IPS-18a (cell line): ENCODE data around the gene SEL1L.
"Not testable (repeated sequence)": the region's sequence is repeated elsewhere in the genome, so short reads cannot be mapped to it uniquely, and the experiment has no call there.

ENCODE experiments used
- H3K27ac ChIP-seq: one replicate; pipeline ENCODE4 v1.5.1; 2013; ENCODE audit warnings: low read length
- H3K27me3 ChIP-seq: one replicate; pipeline ENCODE4 v1.6.1; 2013; ENCODE audit warnings: mild to moderate bottlenecking, low read length; ENCODE audit not compliant: control insufficient read depth, insufficient read depth
- H3K36me3 ChIP-seq: one replicate; pipeline ENCODE4 v1.6.1; 2013; ENCODE audit warnings: low read depth, low read length; ENCODE audit not compliant: control insufficient read depth
- H3K4me1 ChIP-seq: one replicate; pipeline ENCODE4 v1.6.1; 2013; ENCODE audit warnings: low read depth, low read length; ENCODE audit not compliant: control insufficient read depth
- H3K4me3 ChIP-seq: one replicate; pipeline ENCODE4 v1.5.1; 2013; ENCODE audit warnings: low read length
- H3K9ac ChIP-seq: one replicate; pipeline ENCODE4 v1.6.1; 2013; ENCODE audit warnings: mild to moderate bottlenecking, low read length, moderate library complexity
- H3K9me3 ChIP-seq: one replicate; pipeline ENCODE4 v1.6.1; 2013; ENCODE audit warnings: low read depth, low read length; ENCODE audit not compliant: control insufficient read depth

Gene SEL1L

GRCh38 chr14:81523616-81524015 is 10.0 kb downstream of the SEL1L start:
- Histone ChIP-seq H3K27ac (no peak overlapping the region), H3K4me1 (no peaks in the 10 kb centered on the region), H3K36me3 (peaks cover 33% of the 10 kb centered on the region), H3K9me3 (no peaks in the 10 kb centered on the region), H3K4me3 (no peak overlapping the region), H3K9ac (no peak overlapping the region), H3K27me3 (no peaks in the 10 kb centered on the region)

DNA sequence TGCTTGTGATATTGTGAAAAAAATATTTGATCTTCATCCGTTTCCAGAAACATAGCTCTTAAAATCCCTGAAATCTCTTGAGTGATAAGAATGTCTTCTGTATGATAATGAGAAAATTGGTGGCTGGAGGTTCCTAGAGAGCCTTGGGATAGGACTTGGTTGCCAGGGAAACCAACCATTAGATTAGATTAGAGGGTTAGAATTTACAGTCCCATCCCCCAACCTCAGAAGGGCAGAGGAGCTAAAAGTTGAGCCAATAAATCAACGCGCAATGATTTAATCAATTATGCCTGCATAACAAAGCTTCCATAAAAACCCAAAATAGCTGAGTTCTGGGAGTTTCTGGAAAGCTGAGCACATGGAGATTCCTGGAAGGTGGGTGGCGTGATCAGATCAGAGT is 10.6 kb downstream of the SEL1L start:
- Histone ChIP-seq H3K27me3 (no peaks in the 10 kb centered on the region), H3K9ac (no peak overlapping the region), H3K27ac (no peak overlapping the region), H3K36me3 (peaks cover 33% of the 10 kb centered on the region), H3K9me3 (no peaks in the 10 kb centered on the region), H3K4me3 (no peak overlapping the region), H3K4me1 (no peaks in the 10 kb centered on the region)

DNA sequence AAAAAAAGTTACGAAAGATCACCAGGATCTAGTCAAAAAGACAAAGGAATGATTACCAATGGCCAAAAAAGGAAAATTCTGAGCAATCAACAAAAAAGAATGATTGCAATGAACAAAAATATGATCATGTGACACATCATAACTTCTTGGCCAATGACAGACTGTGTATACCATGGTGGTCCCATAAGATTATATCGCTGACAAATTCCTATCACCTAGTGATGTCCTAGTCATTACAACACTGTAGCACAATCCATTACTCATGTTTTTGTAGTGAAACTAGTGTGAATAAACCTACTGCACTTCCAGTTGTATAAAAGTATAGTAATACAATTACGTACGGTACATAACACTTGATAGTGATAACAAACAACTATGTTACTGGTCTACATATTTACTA is 12.3 kb downstream of the SEL1L start:
- Histone ChIP-seq H3K4me3 (no peak overlapping the region), H3K27ac (no peak overlapping the region), H3K27me3 (no peaks in the 10 kb centered on the region), H3K4me1 (peaks cover 5% of the 10 kb centered on the region), H3K36me3 (peaks cover 26% of the 10 kb centered on the region), H3K9ac (no peak overlapping the region), H3K9me3 (no peaks in the 10 kb centered on the region)

DNA sequence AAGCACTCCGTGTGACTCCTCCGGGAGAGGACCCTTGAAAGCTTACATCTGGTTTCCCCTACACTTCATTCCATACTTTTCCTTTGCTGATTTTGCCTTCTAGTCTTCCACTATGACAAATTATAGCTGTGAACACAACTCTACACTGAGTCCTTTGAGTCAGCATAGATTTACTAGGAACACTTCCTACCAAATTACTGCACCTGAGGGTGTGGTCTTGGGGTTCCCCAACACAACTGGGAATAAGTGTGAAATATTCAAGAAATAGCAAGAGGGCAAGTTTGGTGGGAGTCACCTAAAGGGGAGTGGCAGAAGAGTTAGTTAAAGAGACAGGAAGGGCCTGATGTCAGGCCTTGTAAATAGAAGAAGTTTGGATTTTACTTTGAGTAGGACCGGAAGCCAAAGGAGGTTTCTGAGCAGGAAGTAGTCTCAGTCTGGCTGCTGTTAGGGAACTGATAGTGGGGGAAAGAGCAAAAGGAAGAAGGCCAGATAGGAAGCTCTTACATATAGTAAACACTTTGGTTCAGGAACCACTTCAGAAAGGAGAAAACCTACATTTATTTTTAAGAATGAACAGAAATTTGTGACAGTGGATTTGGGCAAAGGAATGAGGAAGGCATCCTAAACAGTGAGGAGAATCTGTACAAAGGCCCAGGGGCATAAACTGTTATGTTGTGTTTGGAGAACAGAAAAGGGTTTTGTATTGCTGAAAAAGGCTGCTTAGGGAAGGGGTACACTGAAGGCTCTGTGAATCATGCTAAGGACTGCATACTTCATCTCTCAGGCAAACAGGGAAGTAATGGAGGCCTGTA is 14.2 kb downstream of the SEL1L start:
- Histone ChIP-seq H3K27ac (no peak overlapping the region), H3K36me3 (peaks cover 23% of the 10 kb centered on the region), H3K4me1 (peaks cover 5% of the 10 kb centered on the region), H3K4me3 (no peak overlapping the region), H3K9ac (no peak overlapping the region), H3K9me3 (no peaks in the 10 kb centered on the region), H3K27me3 (no peaks in the 10 kb centered on the region)

DNA sequence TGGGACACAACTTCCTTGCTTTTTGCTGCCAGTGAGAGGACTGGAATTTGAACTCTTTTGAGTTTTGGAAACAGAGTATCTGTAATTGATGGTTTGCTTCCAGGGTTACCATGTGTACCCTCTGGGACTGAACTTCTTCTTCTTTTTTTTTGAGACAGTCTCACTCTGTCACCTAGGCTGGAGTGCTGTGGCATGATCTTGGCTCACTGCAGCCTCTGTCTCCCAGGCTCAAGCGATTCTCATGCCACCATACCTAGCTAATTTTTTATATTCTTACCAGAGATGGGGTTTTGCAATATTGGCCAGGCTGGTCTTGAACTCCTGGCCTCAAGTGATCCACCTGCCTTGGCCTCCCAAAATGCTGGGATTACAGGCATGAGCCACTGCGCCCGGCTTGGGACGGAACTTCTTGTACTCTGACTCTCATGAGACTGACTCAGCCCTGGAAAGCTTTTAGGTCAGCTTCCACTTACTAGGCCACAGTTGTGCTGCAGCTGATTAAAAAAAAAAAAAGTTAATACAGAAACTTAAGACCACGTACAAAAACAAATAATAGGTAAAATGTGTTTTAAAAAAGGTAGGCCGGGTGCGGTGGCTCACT is 15.8 kb downstream of the SEL1L start:
- no peak overlapping the region for H3K27ac ChIP-seq
- no peak overlapping the region for H3K9ac ChIP-seq
- no peaks in the 10 kb centered on the region for H3K27me3 ChIP-seq
- no peak overlapping the region for H3K4me3 ChIP-seq
- peaks cover 5% of the 10 kb centered on the region for H3K4me1 ChIP-seq
- no peaks in the 10 kb centered on the region for H3K9me3 ChIP-seq
- H3K36me3 ChIP-seq, result peaks cover 15% of the 10 kb centered on the region

- H3K4me1 ChIP-seq, result peaks cover 5% of the 10 kb centered on the region
- H3K27ac ChIP-seq, result peak overlapping the region; percentile 24
- H3K4me3 ChIP-seq, result no peak overlapping the region
- no peaks in the 10 kb centered on the region for H3K9me3 ChIP-seq
- H3K9ac ChIP-seq, result peak overlapping the region; percentile 32
- H3K27me3 ChIP-seq, result no peaks in the 10 kb centered on the region
- peaks cover 8% of the 10 kb centered on the region for H3K36me3 ChIP-seq
Measured at GRCh38 chr14:81516986-81517797, 16.5 kb downstream of the SEL1L start.

- not testable (repeated sequence) for H3K27ac ChIP-seq, H3K4me1 ChIP-seq, H3K27me3 ChIP-seq, H3K9me3 ChIP-seq, H3K36me3 ChIP-seq, H3K4me3 ChIP-seq, H3K9ac ChIP-seq
Measured at GRCh38 chr14:81515927-81516326, 17.7 kb downstream of the SEL1L start.

DNA sequence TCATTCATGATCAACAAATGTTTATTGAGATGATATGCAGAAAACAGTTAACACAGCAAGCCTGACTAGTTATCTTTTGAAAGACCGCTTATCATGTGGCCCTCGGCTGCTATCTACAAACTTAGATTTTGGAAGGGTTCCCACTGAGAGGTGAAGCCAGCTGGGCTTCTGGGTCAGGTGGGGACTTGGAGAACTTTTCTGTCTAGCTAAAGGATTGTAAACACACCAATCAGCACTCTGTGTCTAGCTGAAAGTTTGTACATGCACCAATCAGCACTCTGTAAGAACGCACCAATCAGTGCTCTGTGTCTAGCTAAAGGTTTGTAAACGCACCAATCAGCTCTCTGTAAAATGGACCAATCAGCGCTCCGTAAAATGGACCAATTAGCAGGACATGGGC is 20.8 kb downstream of the SEL1L start:
- H3K9ac ChIP-seq, H3K36me3 ChIP-seq, H3K27me3 ChIP-seq, H3K27ac ChIP-seq, H3K4me3 ChIP-seq, H3K9me3 ChIP-seq, H3K4me1 ChIP-seq: not testable (repeated sequence)

GRCh38 chr14:81511111-81511904 is 22.3 kb downstream of the SEL1L start:
- H3K36me3 ChIP-seq, result no peaks in the 10 kb centered on the region

GRCh38 chr14:81509838-81510452 is 23.7 kb downstream of the SEL1L start:
- no peak overlapping the region for H3K27ac ChIP-seq
- H3K4me3 ChIP-seq, result no peak overlapping the region
- peaks cover 3% of the 10 kb centered on the region for H3K4me1 ChIP-seq
- no peaks in the 10 kb centered on the region for H3K27me3 ChIP-seq
- peaks cover 6% of the 10 kb centered on the region for H3K36me3 ChIP-seq
- H3K9ac ChIP-seq, result no peak overlapping the region
- no peaks in the 10 kb centered on the region for H3K9me3 ChIP-seq

More at GRCh38 chr14:81511111-81511904, 22.3 kb downstream of the SEL1L start:
- Histone ChIP-seq H3K4me1 (no peaks in the 10 kb centered on the region), H3K27ac (no peak overlapping the region), H3K4me3 (no peak overlapping the region), H3K27me3 (no peaks in the 10 kb centered on the region), H3K9me3 (no peaks in the 10 kb centered on the region), H3K9ac (no peak overlapping the region)

DNA sequence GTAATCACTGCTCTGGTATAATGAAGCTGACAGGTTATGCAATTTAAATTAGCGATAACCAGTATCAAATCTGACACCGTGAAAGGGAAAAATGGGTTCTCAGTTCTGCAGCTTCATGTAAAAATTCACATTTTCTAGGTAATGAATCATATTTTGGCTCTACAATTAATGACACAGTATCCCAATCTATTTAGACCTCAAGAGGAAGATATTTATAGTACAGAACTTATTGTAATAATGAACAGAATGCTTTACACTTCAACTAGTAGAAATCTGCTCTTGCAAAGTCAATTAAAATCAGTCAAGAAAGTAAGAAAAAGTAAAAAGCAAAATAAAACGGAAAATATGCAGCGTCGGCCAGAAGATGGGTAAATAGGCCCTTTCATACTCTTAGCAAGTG is 24.3 kb downstream of the SEL1L start:
- peaks cover 6% of the 10 kb centered on the region for H3K36me3 ChIP-seq
- no peak overlapping the region for H3K4me3 ChIP-seq
- peaks cover 3% of the 10 kb centered on the region for H3K4me1 ChIP-seq
- no peak overlapping the region for H3K27ac ChIP-seq
- H3K9me3 ChIP-seq, result no peaks in the 10 kb centered on the region
- H3K27me3 ChIP-seq, result no peaks in the 10 kb centered on the region
- no peak overlapping the region for H3K9ac ChIP-seq
